GM12878 (cell line): Measurements from ENCODE around the gene MTIF3. TPM values are rescaled to one million over a fixed set of nuclear protein-coding genes. Genes with fewer than 3 reads are reported as not detected.

Experiments
- ATAC-seq: fragments of 200-7000 bp; cut with Tn5 transposase; 3 replicates; pipeline ENCODE4 v1.9.1; 2020; ENCODE audit warnings: mild to moderate bottlenecking, moderate library complexity
- BruUV-seq: library from RNA; stranded (reverse); fragments of 400-500 nt; replicated peaks from 2 replicates; lab custom pipeline; 2021; lab: Mats Ljungman, UMichigan
- CTCF ChIA-PET: fragments of 300-600 bp; sonication (Branson Sonifier 250); formaldehyde crosslinking; extraction: SDS; loops from one replicate; lab custom pipeline; 2021; ENCODE audit warnings: inconsistent platforms; lab: Yijun Ruan, JAX
- POLR2A ChIA-PET: fragments of 350-600 bp; formaldehyde crosslinking; extraction: SDS; loops from one replicate; lab custom pipeline; 2021; ENCODE audit warnings: inconsistent platforms; lab: Charles Lee
- RAD21 ChIA-PET: fragments of 300-600 bp; sonication (Branson Sonifier 250); formaldehyde crosslinking; loops from one replicate; lab custom pipeline; 2023; ENCODE audit warnings: antibody characterized with exemption; ENCODE audit not compliant: unreplicated experiment; lab: Charles Lee
- SMC1A ChIA-PET: fragments of 300-600 bp; sonication (Branson Sonifier 250); formaldehyde crosslinking; loops from one replicate; lab custom pipeline; 2023; ENCODE audit not compliant: unreplicated experiment, uncharacterized antibody; lab: Charles Lee
- DNase-seq: peaks from one replicate; pipeline ENCODE4 v3.0.0-alpha.2; 2011; ENCODE audit warnings: low read depth, low spot score
- FAIRE-seq: peaks from 3 replicates; lab custom pipeline; 2011; peaks lifted over from hg19 to GRCh38; lab: Jason Lieb, UNC
- H2AFZ ChIP-seq: 2 replicates; pipeline ENCODE4 v1.6.0; 2011; ENCODE audit warnings: low read depth, low read length, control low read depth; ENCODE audit not compliant: control insufficient read depth
- H3K27ac ChIP-seq: 2 replicates; pipeline ENCODE4 v1.5.1; 2011; ENCODE audit warnings: control low read depth; ENCODE audit not compliant: control insufficient read depth, insufficient read depth
- H3K27me3 ChIP-seq, 2 experiments: replicated peaks in 1 of 2; 2 replicates each; pipeline versions ENCODE4 v1.6.0 to v1.6.1; 2011; ENCODE audit warnings: low read length in 1 of 2; ENCODE audit not compliant: control insufficient read depth in 2 of 2, insufficient read depth in 2 of 2
- H3K36me3 ChIP-seq, 2 experiments: 2 replicates each; pipeline ENCODE4 v1.5.1; 2011; ENCODE audit warnings: low read length in 1 of 2; ENCODE audit not compliant: control insufficient read depth in 2 of 2, insufficient read depth in 2 of 2
- H3K4me1 ChIP-seq: 2 replicates; pipeline ENCODE4 v1.6.1; 2011; ENCODE audit warnings: mild to moderate bottlenecking, low read length, moderate library complexity, mixed read lengths; ENCODE audit not compliant: control insufficient read depth, insufficient read depth
- H3K4me2 ChIP-seq: 2 replicates; pipeline ENCODE4 v1.6.0; 2011; ENCODE audit warnings: control low read depth; ENCODE audit not compliant: control insufficient read depth, insufficient read depth
- H3K4me3 ChIP-seq: fragments of 200-600 bp; sonication (generic); 2 replicates; pipeline ENCODE4 v1.5.1; 2016
- H3K79me2 ChIP-seq: 2 replicates; pipeline ENCODE4 v1.6.0; 2011; ENCODE audit warnings: low read length; ENCODE audit not compliant: control insufficient read depth, insufficient read depth
- H3K9ac ChIP-seq: 2 replicates; pipeline ENCODE4 v1.8.0; 2011; ENCODE audit warnings: low read length, control low read depth, mixed read lengths; ENCODE audit not compliant: control insufficient read depth, insufficient read depth
- H3K9me3 ChIP-seq: replicated peaks from 3 replicates; pipeline ENCODE4 v1.5.1; 2011; ENCODE audit warnings: mild to moderate bottlenecking, low read length; ENCODE audit not compliant: control insufficient read depth, insufficient read depth
- H4K20me1 ChIP-seq: 2 replicates; pipeline ENCODE4 v1.6.0; 2011; ENCODE audit not compliant: control insufficient read depth, insufficient read depth
- CHD1 ChIP-seq: IDR thresholded peaks from 2 replicates; pipeline ENCODE4 v1.6.1; 2012; ENCODE audit warnings: low read depth, low read length, improper control_type of control experiment
- CHD2 ChIP-seq: IDR thresholded peaks from 2 replicates; pipeline ENCODE4 v1.6.1; 2011; ENCODE audit warnings: low read depth, low read length, improper control_type of control experiment, borderline replicate concordance
- FOXM1 ChIP-seq: IDR thresholded peaks from 2 replicates; pipeline ENCODE4 v1.6.1; 2012; ENCODE audit warnings: low read depth, mild to moderate bottlenecking, inconsistent platforms, low read length, moderate library complexity
- JUND ChIP-seq: IDR thresholded peaks from 2 replicates; pipeline ENCODE4 v1.6.1; 2012; ENCODE audit warnings: low read depth, mild to moderate bottlenecking, low read length, improper control_type of control experiment, moderate library complexity
- NFIC ChIP-seq: IDR thresholded peaks from 2 replicates; pipeline ENCODE4 v1.6.1; 2012; ENCODE audit warnings: low read depth, mild to moderate bottlenecking, inconsistent platforms, low read length, moderate library complexity
- NRF1 ChIP-seq: conservative IDR thresholded peaks from 2 replicates; pipeline ENCODE4 v1.6.1; 2011; ENCODE audit warnings: mild to moderate bottlenecking, low read depth, low read length, improper control_type of control experiment
- POLR2AphosphoS5 ChIP-seq: IDR thresholded peaks from 2 replicates; pipeline ENCODE4 v1.6.1; 2011; ENCODE audit warnings: mild to moderate bottlenecking, low read length, inconsistent platforms
- RAD21 ChIP-seq: IDR thresholded peaks from 2 replicates; pipeline ENCODE4 v1.6.1; 2011; ENCODE audit warnings: mild to moderate bottlenecking, low read depth, low read length, moderate library complexity; ENCODE audit not compliant: insufficient read depth
- RB1 ChIP-seq: fragments of 450-650 bp; formaldehyde crosslinking; IDR thresholded peaks from 2 replicates; pipeline ENCODE4 v1.6.1; 2017; ENCODE audit warnings: mild to moderate bottlenecking, borderline replicate concordance
- RELA ChIP-seq: fragments of 450-650 bp; IDR thresholded peaks from 2 replicates; pipeline ENCODE4 v1.8.0; 2014; ENCODE audit warnings: borderline replicate concordance; ENCODE audit not compliant: partially characterized antibody
- ZNF274 ChIP-seq: IDR thresholded peaks from one replicate; pipeline ENCODE4 v1.8.0; 2011; ENCODE audit not compliant: insufficient read length, insufficient read depth
- WGBS: methylation state at CpG from one replicate; pipeline ENCODE4 v1.1.6; 2016; ENCODE audit warnings: low lambda C conversion rate; ENCODE audit not compliant: insufficient replicate concordance, insufficient coverage; ENCODE audit errors: missing lambda C conversion rate; 5-methylcytosine and 5-hydroxymethylcytosine counted together
- in situ Hi-C: fragments of 300-500 bp; cut with MboI; formaldehyde crosslinking; loops from 9 replicates; pipeline ENCODE4 v1.14.3; 2018; ENCODE audit warnings: mixed read lengths
- intact Hi-C: fragments of 100-400 bp; cut with micrococcal nuclease; formaldehyde crosslinking; loops from one replicate; pipeline ENCODE4 v1.14.2; 2022; ENCODE audit not compliant: unreplicated experiment
- polyA plus RNA-seq, 11 experiments: library from polyadenylated mRNA; depleted of rRNA in 4 of 11; unstranded in 6 of 11; stranded (reverse) in 5 of 11; fragments of >200 nt; fragmentation: Nextera tagmentation in 4 of 11; fragmentation: Illumina TruSeq in 1 of 11; extraction: Ambion mirVana in 4 of 11; extraction: Trizol in 1 of 11; gene quantifications; 1 replicate in 1 of 11; 2 replicates in 10 of 11; pipeline versions ENCODE4 v1.2.1 to v1.2.3, GENCODE V29; 2011 to 2016; ENCODE audit warnings: inconsistent platforms in 2 of 11, missing spikeins in 2 of 11, low read depth in 1 of 11
- total RNA-seq, 4 experiments: library from RNA; depleted of rRNA in 3 of 4; stranded (reverse); fragments of >200 nt in 3 of 4; fragmentation: Illumina TruSeq in 1 of 4; extraction: Trizol in 1 of 4; gene quantifications; 2 replicates each; pipeline versions ENCODE4 v1.2.1 to v1.2.3, GENCODE V29; 2013 to 2021
- TF ChIP-seq, protein P1 (sequence below): IDR thresholded peaks from 2 replicates; pipeline ENCODE4 v1.6.1; 2012; ENCODE audit warnings: improper control_type of control experiment, low read depth, low read length; ENCODE audit not compliant: insufficient replicate concordance
- TF ChIP-seq, protein P2 (sequence below): IDR thresholded peaks from 2 replicates; pipeline ENCODE4 v1.6.1; 2012; ENCODE audit warnings: mild to moderate bottlenecking, low read depth, low read length

MTIF3 gene
- total and polyA plus RNA-seq, 10 of the 15 experiments (the other 5 are each of a cell fraction or from before 2014, with no cell fraction given), result 22.4 to 73.9 (median 49.7) TPM

DNA sequence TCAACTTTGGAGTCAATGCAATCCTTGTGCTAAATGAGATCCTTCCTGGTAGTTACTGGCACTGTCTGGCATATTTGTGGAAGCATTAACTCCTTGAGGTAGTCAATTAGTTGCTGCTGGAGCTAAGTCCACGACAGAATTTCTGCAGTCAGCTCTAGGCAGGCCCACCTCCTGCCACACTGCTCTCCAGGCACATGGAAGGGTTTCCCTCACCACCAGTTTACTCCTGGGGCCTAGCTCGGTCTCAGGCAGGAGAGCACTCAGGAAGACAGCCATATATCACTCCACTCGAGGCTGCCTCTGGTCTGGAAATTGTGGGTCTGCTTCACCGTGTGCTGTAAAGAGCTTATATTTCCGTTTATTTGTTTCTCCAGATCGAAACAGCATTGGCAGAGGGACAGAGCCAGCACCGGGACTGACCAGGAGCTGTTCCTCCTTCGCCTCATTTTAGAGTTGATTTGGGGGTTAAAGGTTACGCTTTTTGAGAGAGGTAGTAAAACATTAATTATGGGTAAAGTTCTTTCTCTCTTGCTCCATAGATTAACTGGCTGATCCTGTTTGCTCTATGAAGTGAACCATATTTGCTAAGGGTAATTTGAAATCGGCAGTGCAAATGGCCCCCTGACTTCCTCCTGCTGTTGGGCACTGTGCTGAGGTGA, 46.5 kb downstream of the MTIF3 start:
- SMC1A ChIA-PET, result interaction anchor here (0.8 to 2.5 kb wide), 2 partner anchors 14 to 422 kb away, joined by 3 to 8 read pairs; no protein-coding TSS in a partner anchor
- Histone ChIP-seq H2AFZ (no peak overlapping the region), H4K20me1 (no peaks in the 10 kb centered on the region), H3K27ac (no peak overlapping the region), H3K4me3 (no peak overlapping the region), H3K79me2 (no peaks in the 10 kb centered on the region), H3K36me3 (no peaks in the 10 kb centered on the region), H3K9me3 (no peaks in the 10 kb centered on the region; the same call in 2 of the 3 replicates), H3K27me3 (no peaks in the 10 kb centered on the region; a peak in 1 of 4 replicates), H3K4me2 (no peak overlapping the region), H3K4me1 (no peaks in the 10 kb centered on the region), H3K9ac (no peak overlapping the region)
- ATAC-seq (no peak), FAIRE-seq (no peak), DNase-seq (no peak)
- intact Hi-C loops, result no loop called here
- POLR2A ChIA-PET, result interaction anchor here (0.5 kb wide), 1 partner anchor 29 kb away, joined by 4 read pairs; no protein-coding TSS in a partner anchor
- RAD21 ChIA-PET, result interaction anchor here (1.2 to 1.3 kb wide), 2 partner anchors 20 to 423 kb away, joined by 3 to 5 read pairs; no protein-coding TSS in a partner anchor
- no TSS peak for BruUV-seq
- 37% methylated on average over 10 of the region's 10 CpGs for WGBS
- in situ Hi-C loops, result no loop called here
- CTCF ChIA-PET, result interaction anchor here (0.9 to 1.0 kb wide), 3 partner anchors 30 to 423 kb away, joined by 3 to 4 read pairs (median 3); no protein-coding TSS in a partner anchor
- TF ChIP-seq RB1 (no peak), NFIC (no peak), RELA (no peak), CHD2 (no peak), CHD1 (no peak), POLR2AphosphoS5 (no peak), FOXM1 (no peak), NRF1 (no peak), ZNF274 (no peak), JUND (no peak), RAD21 (no peak)
- TF ChIP-seq, protein P1, sequence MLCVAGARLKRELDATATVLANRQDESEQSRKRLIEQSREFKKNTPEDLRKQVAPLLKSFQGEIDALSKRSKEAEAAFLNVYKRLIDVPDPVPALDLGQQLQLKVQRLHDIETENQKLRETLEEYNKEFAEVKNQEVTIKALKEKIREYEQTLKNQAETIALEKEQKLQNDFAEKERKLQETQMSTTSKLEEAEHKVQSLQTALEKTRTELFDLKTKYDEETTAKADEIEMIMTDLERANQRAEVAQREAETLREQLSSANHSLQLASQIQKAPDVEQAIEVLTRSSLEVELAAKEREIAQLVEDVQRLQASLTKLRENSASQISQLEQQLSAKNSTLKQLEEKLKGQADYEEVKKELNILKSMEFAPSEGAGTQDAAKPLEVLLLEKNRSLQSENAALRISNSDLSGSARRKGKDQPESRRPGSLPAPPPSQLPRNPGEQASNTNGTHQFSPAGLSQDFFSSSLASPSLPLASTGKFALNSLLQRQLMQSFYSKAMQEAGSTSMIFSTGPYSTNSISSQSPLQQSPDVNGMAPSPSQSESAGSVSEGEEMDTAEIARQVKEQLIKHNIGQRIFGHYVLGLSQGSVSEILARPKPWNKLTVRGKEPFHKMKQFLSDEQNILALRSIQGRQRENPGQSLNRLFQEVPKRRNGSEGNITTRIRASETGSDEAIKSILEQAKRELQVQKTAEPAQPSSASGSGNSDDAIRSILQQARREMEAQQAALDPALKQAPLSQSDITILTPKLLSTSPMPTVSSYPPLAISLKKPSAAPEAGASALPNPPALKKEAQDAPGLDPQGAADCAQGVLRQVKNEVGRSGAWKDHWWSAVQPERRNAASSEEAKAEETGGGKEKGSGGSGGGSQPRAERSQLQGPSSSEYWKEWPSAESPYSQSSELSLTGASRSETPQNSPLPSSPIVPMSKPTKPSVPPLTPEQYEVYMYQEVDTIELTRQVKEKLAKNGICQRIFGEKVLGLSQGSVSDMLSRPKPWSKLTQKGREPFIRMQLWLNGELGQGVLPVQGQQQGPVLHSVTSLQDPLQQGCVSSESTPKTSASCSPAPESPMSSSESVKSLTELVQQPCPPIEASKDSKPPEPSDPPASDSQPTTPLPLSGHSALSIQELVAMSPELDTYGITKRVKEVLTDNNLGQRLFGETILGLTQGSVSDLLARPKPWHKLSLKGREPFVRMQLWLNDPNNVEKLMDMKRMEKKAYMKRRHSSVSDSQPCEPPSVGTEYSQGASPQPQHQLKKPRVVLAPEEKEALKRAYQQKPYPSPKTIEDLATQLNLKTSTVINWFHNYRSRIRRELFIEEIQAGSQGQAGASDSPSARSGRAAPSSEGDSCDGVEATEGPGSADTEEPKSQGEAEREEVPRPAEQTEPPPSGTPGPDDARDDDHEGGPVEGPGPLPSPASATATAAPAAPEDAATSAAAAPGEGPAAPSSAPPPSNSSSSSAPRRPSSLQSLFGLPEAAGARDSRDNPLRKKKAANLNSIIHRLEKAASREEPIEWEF, result no peak
- TF ChIP-seq, protein P2, sequence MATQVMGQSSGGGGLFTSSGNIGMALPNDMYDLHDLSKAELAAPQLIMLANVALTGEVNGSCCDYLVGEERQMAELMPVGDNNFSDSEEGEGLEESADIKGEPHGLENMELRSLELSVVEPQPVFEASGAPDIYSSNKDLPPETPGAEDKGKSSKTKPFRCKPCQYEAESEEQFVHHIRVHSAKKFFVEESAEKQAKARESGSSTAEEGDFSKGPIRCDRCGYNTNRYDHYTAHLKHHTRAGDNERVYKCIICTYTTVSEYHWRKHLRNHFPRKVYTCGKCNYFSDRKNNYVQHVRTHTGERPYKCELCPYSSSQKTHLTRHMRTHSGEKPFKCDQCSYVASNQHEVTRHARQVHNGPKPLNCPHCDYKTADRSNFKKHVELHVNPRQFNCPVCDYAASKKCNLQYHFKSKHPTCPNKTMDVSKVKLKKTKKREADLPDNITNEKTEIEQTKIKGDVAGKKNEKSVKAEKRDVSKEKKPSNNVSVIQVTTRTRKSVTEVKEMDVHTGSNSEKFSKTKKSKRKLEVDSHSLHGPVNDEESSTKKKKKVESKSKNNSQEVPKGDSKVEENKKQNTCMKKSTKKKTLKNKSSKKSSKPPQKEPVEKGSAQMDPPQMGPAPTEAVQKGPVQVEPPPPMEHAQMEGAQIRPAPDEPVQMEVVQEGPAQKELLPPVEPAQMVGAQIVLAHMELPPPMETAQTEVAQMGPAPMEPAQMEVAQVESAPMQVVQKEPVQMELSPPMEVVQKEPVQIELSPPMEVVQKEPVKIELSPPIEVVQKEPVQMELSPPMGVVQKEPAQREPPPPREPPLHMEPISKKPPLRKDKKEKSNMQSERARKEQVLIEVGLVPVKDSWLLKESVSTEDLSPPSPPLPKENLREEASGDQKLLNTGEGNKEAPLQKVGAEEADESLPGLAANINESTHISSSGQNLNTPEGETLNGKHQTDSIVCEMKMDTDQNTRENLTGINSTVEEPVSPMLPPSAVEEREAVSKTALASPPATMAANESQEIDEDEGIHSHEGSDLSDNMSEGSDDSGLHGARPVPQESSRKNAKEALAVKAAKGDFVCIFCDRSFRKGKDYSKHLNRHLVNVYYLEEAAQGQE, result no peak
